Measurements from ENCODE around the gene GBE1.

GRCh38 chr3:81446806-81447205, 314.6 kb downstream of the GBE1 start:
- no peak for TF ChIP-seq SRF (CRISPR knock-in tag; IDR thresholded peaks at IDR 0.05)
- TF ChIP-seq EP300 (IDR thresholded peaks at IDR 0.05; ENCODE audit: low read length): no peak
- no peak for TF ChIP-seq JUNB (CRISPR knock-in tag; conservative IDR thresholded peaks at IDR 0.05)
- no peak for TF ChIP-seq MAFK (IDR thresholded peaks at IDR 0.05; ENCODE audit: low read length)
- TF ChIP-seq POLR2A (conservative IDR thresholded peaks at IDR 0.05): no peak
- TF ChIP-seq GATAD2A (IDR thresholded peaks at IDR 0.05): no peak
- TF ChIP-seq, protein P1, sequence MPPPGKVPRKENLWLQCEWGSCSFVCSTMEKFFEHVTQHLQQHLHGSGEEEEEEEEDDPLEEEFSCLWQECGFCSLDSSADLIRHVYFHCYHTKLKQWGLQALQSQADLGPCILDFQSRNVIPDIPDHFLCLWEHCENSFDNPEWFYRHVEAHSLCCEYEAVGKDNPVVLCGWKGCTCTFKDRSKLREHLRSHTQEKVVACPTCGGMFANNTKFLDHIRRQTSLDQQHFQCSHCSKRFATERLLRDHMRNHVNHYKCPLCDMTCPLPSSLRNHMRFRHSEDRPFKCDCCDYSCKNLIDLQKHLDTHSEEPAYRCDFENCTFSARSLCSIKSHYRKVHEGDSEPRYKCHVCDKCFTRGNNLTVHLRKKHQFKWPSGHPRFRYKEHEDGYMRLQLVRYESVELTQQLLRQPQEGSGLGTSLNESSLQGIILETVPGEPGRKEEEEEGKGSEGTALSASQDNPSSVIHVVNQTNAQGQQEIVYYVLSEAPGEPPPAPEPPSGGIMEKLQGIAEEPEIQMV (tag; conservative IDR thresholded peaks at IDR 0.05; ENCODE audit: low read depth): no peak
- no peak for TF ChIP-seq OTX1 (CRISPR knock-in tag; IDR thresholded peaks at IDR 0.05)
- no peak for TF ChIP-seq CTCF (IDR thresholded peaks at IDR 0.05 in 2 of 3, conservative IDR thresholded peaks at IDR 0.05 in 1 of 3; ENCODE audit: insufficient read depth in 2 of 3, low read depth in 1 of 3, low read length in 3 of 3)
